Measurements from ENCODE around the gene OR4D1. TPM values are rescaled to one million over a fixed set of nuclear protein-coding genes. Genes with fewer than 3 reads are reported as not detected.

The OR4D1 gene
- total and polyA plus RNA-seq, 2 donors (not counting 1 experiment from before 2014, with no cell fraction given): not detected

DNA sequence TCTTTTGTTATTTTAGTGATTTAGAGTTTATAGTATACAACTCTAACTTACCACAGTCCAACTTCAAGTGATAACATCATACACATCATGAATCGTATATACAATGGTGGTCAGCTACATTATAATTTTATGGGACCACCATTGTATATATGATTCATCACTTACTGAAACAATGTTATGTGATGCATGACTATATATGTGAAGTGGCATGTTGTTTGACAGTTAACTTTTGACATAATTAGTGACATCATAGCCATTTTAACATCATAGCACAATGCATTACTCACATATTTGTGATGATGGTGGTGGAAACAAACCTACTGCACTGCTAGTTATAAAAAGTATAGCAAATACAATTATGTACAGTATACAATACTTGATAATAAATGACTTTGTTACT, 43.1 kb upstream of the OR4D1 start:
- Histone ChIP-seq H3K79me2 (ENCODE audit: control insufficient read depth, insufficient read depth, low read length) (no peaks in the 10 kb centered on the region), H3K27ac (ENCODE audit: insufficient read depth, low read length) (no peak overlapping the region), H3K4me1 (ENCODE audit: control insufficient read depth, extremely low read depth, insufficient read depth, low read length) (no peaks in the 10 kb centered on the region), H3K9me3 (ENCODE audit: control insufficient read depth, insufficient read depth, low read depth, low read length) (no peaks in the 10 kb centered on the region), H3K27me3 (ENCODE audit: control insufficient read depth, insufficient read depth, low read length) (no peaks in the 10 kb centered on the region), H3K4me2 (ENCODE audit: extremely low read depth, insufficient read depth, low read length) (no peak overlapping the region), H3K4me3 (replicated peaks in 1 of 4; ENCODE audit: control extremely low read depth in 1 of 4, insufficient read depth in 1 of 4, low read depth in 3 of 4, low read length in 4 of 4) (no peak overlapping the region), H2AFZ (ENCODE audit: low read length) (no peak overlapping the region), H3K36me3 (ENCODE audit: control insufficient read depth, insufficient read depth, low read length) (no peaks in the 10 kb centered on the region), H4K20me1 (ENCODE audit: control insufficient read depth, extremely low read depth, insufficient read depth, low read length) (no peaks in the 10 kb centered on the region), H3K9ac (ENCODE audit: insufficient read depth, low read length) (no peak overlapping the region)
- no peak for DNase-seq (ENCODE audit: low read depth in 2 of 2)
- TF ChIP-seq EZH2 (IDR thresholded peaks at IDR 0.05; ENCODE audit: low read length, missing control alignments): no peak
- TF ChIP-seq, protein P1, sequence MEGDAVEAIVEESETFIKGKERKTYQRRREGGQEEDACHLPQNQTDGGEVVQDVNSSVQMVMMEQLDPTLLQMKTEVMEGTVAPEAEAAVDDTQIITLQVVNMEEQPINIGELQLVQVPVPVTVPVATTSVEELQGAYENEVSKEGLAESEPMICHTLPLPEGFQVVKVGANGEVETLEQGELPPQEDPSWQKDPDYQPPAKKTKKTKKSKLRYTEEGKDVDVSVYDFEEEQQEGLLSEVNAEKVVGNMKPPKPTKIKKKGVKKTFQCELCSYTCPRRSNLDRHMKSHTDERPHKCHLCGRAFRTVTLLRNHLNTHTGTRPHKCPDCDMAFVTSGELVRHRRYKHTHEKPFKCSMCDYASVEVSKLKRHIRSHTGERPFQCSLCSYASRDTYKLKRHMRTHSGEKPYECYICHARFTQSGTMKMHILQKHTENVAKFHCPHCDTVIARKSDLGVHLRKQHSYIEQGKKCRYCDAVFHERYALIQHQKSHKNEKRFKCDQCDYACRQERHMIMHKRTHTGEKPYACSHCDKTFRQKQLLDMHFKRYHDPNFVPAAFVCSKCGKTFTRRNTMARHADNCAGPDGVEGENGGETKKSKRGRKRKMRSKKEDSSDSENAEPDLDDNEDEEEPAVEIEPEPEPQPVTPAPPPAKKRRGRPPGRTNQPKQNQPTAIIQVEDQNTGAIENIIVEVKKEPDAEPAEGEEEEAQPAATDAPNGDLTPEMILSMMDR (conservative IDR thresholded peaks at IDR 0.05 in 1 of 2, IDR thresholded peaks at IDR 0.05 in 1 of 2; ENCODE audit: low read depth in 1 of 2, low read length in 2 of 2): no peak

DNA sequence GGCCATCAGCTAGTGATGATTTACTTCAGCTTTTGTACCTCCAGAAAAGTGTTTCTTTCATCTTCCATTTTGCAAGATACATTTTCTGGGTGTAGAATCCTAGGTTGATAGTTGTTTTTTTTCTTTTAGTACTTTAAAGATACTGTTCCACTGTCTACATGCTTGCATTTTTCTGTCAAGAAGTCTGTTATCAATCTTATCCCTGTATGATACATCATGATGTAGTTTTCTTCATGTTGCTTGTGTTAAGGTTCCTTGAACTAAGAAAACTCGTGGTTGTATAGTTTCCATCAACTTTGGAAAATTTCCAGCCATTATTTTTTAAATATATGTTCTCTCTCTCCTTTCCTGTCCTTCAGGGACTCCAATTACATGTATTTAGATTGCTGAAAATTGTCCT, 40.9 kb upstream of the OR4D1 start:
- DNase-seq (ENCODE audit: low read depth in 2 of 2): no peak
- TF ChIP-seq EZH2 (IDR thresholded peaks at IDR 0.05; ENCODE audit: low read length, missing control alignments): no peak
- TF ChIP-seq, protein P1 (conservative IDR thresholded peaks at IDR 0.05 in 1 of 2, IDR thresholded peaks at IDR 0.05 in 1 of 2; ENCODE audit: low read depth in 1 of 2, low read length in 2 of 2): no peak
- no peak overlapping the region for H2AFZ ChIP-seq (ENCODE audit: low read length)
- H3K9ac ChIP-seq (ENCODE audit: insufficient read depth, low read length): no peak overlapping the region
- H3K79me2 ChIP-seq (ENCODE audit: control insufficient read depth, insufficient read depth, low read length): no peaks in the 10 kb centered on the region
- H4K20me1 ChIP-seq (ENCODE audit: control insufficient read depth, extremely low read depth, insufficient read depth, low read length): no peaks in the 10 kb centered on the region
- no peak overlapping the region for H3K4me2 ChIP-seq (ENCODE audit: extremely low read depth, insufficient read depth, low read length)
- H3K4me3 ChIP-seq (replicated peaks in 1 of 4; ENCODE audit: control extremely low read depth in 1 of 4, insufficient read depth in 1 of 4, low read depth in 3 of 4, low read length in 4 of 4): no peak overlapping the region
- H3K4me1 ChIP-seq (ENCODE audit: control insufficient read depth, extremely low read depth, insufficient read depth, low read length): no peaks in the 10 kb centered on the region
- H3K27ac ChIP-seq (ENCODE audit: insufficient read depth, low read length): no peak overlapping the region
- no peaks in the 10 kb centered on the region for H3K9me3 ChIP-seq (ENCODE audit: control insufficient read depth, insufficient read depth, low read depth, low read length)
- H3K36me3 ChIP-seq (ENCODE audit: control insufficient read depth, insufficient read depth, low read length): no peaks in the 10 kb centered on the region
- no peaks in the 10 kb centered on the region for H3K27me3 ChIP-seq (ENCODE audit: control insufficient read depth, insufficient read depth, low read length)

DNA sequence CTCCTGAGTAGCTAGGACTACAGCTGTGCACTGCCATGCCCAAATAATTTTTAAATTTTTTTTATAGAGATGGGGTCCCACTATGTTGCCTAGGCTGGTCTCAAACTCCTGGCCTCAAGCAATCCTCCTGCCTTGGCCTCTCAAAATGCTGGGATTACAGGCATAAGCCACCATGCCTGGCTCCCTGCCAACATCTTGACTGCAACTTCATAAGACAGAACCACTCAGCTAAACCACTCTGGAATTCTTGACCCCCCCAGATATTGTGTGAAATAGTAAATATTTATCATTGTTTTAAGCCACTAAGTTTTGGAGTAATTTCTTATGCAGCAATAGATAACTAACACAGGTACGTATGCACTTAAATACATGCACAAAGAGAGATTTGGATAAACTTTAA, 39.0 kb upstream of the OR4D1 start:
- Histone ChIP-seq H3K27ac (ENCODE audit: insufficient read depth, low read length) (no peak overlapping the region), H3K79me2 (ENCODE audit: control insufficient read depth, insufficient read depth, low read length) (no peaks in the 10 kb centered on the region), H2AFZ (ENCODE audit: low read length) (no peak overlapping the region), H3K4me3 (replicated peaks in 1 of 4; ENCODE audit: control extremely low read depth in 1 of 4, insufficient read depth in 1 of 4, low read depth in 3 of 4, low read length in 4 of 4) (no peak overlapping the region), H3K4me2 (ENCODE audit: extremely low read depth, insufficient read depth, low read length) (no peak overlapping the region), H3K36me3 (ENCODE audit: control insufficient read depth, insufficient read depth, low read length) (no peaks in the 10 kb centered on the region), H4K20me1 (ENCODE audit: control insufficient read depth, extremely low read depth, insufficient read depth, low read length) (no peaks in the 10 kb centered on the region), H3K9me3 (ENCODE audit: control insufficient read depth, insufficient read depth, low read depth, low read length) (no peaks in the 10 kb centered on the region), H3K27me3 (ENCODE audit: control insufficient read depth, insufficient read depth, low read length) (peaks cover 3% of the 10 kb centered on the region), H3K9ac (ENCODE audit: insufficient read depth, low read length) (no peak overlapping the region), H3K4me1 (ENCODE audit: control insufficient read depth, extremely low read depth, insufficient read depth, low read length) (no peaks in the 10 kb centered on the region)
- no peak for DNase-seq (ENCODE audit: low read depth in 2 of 2)
- no peak for TF ChIP-seq EZH2 (IDR thresholded peaks at IDR 0.05; ENCODE audit: low read length, missing control alignments)
- TF ChIP-seq, protein P1 (conservative IDR thresholded peaks at IDR 0.05 in 1 of 2, IDR thresholded peaks at IDR 0.05 in 1 of 2; ENCODE audit: low read depth in 1 of 2, low read length in 2 of 2): no peak

All from fibroblast of lung (primary cell).